ENCODE data around the gene ZBTB34. TPM values are rescaled to one million over a fixed set of nuclear protein-coding genes. Genes with fewer than 3 reads are reported as not detected.

Gene ZBTB34
- total RNA-seq, 1 donor from 2014 or later, result 21.9 TPM

DNA sequence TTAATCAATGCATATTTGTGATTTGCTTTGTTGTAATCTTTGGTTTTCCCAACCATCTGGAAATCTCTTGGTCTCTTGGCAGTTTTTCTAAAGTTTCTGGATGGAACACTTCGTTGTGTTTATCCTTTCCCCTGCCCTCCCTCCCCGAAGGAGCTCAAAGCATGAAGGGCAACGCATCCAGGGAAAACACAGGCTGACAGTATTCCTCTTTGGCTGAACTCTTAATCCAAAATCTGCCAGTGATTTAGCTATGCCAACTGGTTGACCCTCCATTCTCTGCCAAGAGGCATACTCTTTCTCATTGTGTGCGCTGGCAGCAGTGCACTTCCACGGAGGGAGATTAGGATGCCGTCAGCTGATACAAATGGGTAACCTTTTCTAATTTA lies 20.5 kb downstream of the ZBTB34 start:
- H3K27ac Mint-ChIP-seq, result no peak overlapping the region
- no peak overlapping the region for H3K4me2 ChIP-seq
- peaks cover 33% of the 10 kb centered on the region for H3K4me1 Mint-ChIP-seq
- peaks cover 17% of the 10 kb centered on the region for H3K36me3 Mint-ChIP-seq
- H3K4me1 ChIP-seq, result peaks cover 23% of the 10 kb centered on the region
- peaks cover 41% of the 10 kb centered on the region for H4K20me1 ChIP-seq (ENCODE audit: low read depth)
- H3K79me2 ChIP-seq (ENCODE audit: low read depth), result peaks cover 25% of the 10 kb centered on the region
- no peak for DNase-seq (ENCODE audit: low spot score)
- TF ChIP-seq EZH2phosphoT487 (IDR thresholded peaks at IDR 0.05) (no peak), EZH2 (IDR thresholded peaks at IDR 0.05) (no peak)
- TF ChIP-seq, protein P1, sequence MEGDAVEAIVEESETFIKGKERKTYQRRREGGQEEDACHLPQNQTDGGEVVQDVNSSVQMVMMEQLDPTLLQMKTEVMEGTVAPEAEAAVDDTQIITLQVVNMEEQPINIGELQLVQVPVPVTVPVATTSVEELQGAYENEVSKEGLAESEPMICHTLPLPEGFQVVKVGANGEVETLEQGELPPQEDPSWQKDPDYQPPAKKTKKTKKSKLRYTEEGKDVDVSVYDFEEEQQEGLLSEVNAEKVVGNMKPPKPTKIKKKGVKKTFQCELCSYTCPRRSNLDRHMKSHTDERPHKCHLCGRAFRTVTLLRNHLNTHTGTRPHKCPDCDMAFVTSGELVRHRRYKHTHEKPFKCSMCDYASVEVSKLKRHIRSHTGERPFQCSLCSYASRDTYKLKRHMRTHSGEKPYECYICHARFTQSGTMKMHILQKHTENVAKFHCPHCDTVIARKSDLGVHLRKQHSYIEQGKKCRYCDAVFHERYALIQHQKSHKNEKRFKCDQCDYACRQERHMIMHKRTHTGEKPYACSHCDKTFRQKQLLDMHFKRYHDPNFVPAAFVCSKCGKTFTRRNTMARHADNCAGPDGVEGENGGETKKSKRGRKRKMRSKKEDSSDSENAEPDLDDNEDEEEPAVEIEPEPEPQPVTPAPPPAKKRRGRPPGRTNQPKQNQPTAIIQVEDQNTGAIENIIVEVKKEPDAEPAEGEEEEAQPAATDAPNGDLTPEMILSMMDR (IDR thresholded peaks at IDR 0.05), result no peak
- no peak overlapping the region for H3K27ac ChIP-seq
- no peak overlapping the region for H2AFZ ChIP-seq (replicated peaks)
- H3K27me3 Mint-ChIP-seq (ENCODE audit: insufficient read depth, low read depth), result no peaks in the 10 kb centered on the region
- peaks cover 3% of the 10 kb centered on the region for H3F3A ChIP-seq (ENCODE audit: low read depth)
- H3K36me3 ChIP-seq, result no peaks in the 10 kb centered on the region
- no peaks in the 10 kb centered on the region for H3K27me3 ChIP-seq
- H3K9ac ChIP-seq, result no peak overlapping the region
- H3K4me3 Mint-ChIP-seq, result no peak overlapping the region
- no peak overlapping the region for H3K4me3 ChIP-seq
- no peaks in the 10 kb centered on the region for H3K9me3 Mint-ChIP-seq
- no peaks in the 10 kb centered on the region for H3K9me3 ChIP-seq (ENCODE audit: low read depth)

DNA sequence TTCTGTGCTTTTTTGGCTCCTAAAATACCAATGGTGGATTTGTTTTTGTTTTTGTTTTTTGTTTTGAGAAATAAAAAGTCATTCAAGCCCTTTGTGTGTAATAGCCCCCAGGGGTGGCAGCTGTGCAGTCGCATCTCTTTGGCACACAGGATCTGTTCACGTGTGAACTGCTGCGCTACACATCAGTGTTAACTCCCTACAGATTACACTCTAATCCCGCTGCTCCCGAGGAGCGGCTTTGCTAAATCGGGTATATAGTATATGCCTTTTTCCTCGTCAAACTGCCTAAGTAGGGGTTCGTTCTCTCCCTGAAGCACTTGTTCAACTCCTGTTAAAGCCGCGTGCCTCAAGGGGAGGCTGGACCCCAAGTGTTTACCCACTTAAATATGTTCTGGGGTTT lies 22.3 kb downstream of the ZBTB34 start:
- TF ChIP-seq EZH2 (IDR thresholded peaks at IDR 0.05) (no peak), EZH2phosphoT487 (IDR thresholded peaks at IDR 0.05) (no peak)
- TF ChIP-seq, protein P1 (IDR thresholded peaks at IDR 0.05), result no peak
- peaks cover 35% of the 10 kb centered on the region for H3K4me1 Mint-ChIP-seq

DNA sequence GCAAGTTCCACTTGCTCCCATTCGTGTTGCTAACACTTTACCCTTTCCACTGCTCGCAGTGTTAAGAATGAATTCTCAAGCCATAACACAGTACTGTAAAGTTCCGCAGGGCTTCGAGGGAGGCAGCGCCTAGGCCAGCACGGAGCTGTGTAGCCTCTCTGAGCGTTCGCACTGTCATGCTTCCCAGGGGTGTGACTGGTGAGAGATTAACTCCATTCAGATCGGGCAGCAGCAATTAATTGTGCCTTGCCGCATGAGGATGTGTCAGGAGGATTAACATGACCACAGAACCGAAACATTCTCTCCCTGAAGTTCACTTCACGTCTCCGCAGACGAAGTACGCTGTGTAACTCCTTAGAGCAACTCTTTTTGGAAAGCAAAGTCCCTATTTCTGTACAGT lies 23.2 kb downstream of the ZBTB34 start:
- Histone ChIP-seq H3K4me2 (no peak overlapping the region), H3K79me2 (ENCODE audit: low read depth) (peaks cover 9% of the 10 kb centered on the region), H3K36me3 (no peaks in the 10 kb centered on the region), H3K4me1 (peaks cover 28% of the 10 kb centered on the region), H2AFZ (replicated peaks) (no peak overlapping the region), H3K27me3 (no peaks in the 10 kb centered on the region), H3K27ac (no peak overlapping the region), H3F3A (ENCODE audit: low read depth) (peaks cover 4% of the 10 kb centered on the region), H3K4me3 (no peak overlapping the region), H4K20me1 (ENCODE audit: low read depth) (peaks cover 46% of the 10 kb centered on the region), H3K9me3 (ENCODE audit: low read depth) (no peaks in the 10 kb centered on the region), H3K9ac (no peak overlapping the region)
- Mint-ChIP-seq H3K4me3 (no peak overlapping the region), H3K4me1 (peaks cover 35% of the 10 kb centered on the region), H3K27me3 (ENCODE audit: insufficient read depth, low read depth) (peaks cover 4% of the 10 kb centered on the region), H3K36me3 (peaks cover 17% of the 10 kb centered on the region), H3K27ac (no peak overlapping the region), H3K9me3 (no peaks in the 10 kb centered on the region)
- peak; percentile 75 for DNase-seq (ENCODE audit: low spot score)
- TF ChIP-seq EZH2phosphoT487 (IDR thresholded peaks at IDR 0.05), result no peak
- TF ChIP-seq, protein P1 (IDR thresholded peaks at IDR 0.05), result no peak
- TF ChIP-seq EZH2 (IDR thresholded peaks at IDR 0.05), result no peak

More for the DNA sequence above, 22.3 kb downstream of the ZBTB34 start:
- H3K9me3 Mint-ChIP-seq, result no peaks in the 10 kb centered on the region
- peaks cover 46% of the 10 kb centered on the region for H4K20me1 ChIP-seq (ENCODE audit: low read depth)
- no peak overlapping the region for H2AFZ ChIP-seq (replicated peaks)
- peaks cover 9% of the 10 kb centered on the region for H3K79me2 ChIP-seq (ENCODE audit: low read depth)
- H3K4me2 ChIP-seq, result no peak overlapping the region
- no peaks in the 10 kb centered on the region for H3K27me3 ChIP-seq
- peaks cover 28% of the 10 kb centered on the region for H3K4me1 ChIP-seq
- DNase-seq (ENCODE audit: low spot score), result no peak
- H3K4me3 ChIP-seq, result no peak overlapping the region
- H3K36me3 Mint-ChIP-seq, result peaks cover 17% of the 10 kb centered on the region
- H3K9me3 ChIP-seq (ENCODE audit: low read depth), result no peaks in the 10 kb centered on the region
- H3K4me3 Mint-ChIP-seq, result no peak overlapping the region
- no peak overlapping the region for H3K27ac ChIP-seq
- no peaks in the 10 kb centered on the region for H3K27me3 Mint-ChIP-seq (ENCODE audit: insufficient read depth, low read depth)
- no peak overlapping the region for H3K9ac ChIP-seq
- H3K36me3 ChIP-seq, result no peaks in the 10 kb centered on the region
- peaks cover 4% of the 10 kb centered on the region for H3F3A ChIP-seq (ENCODE audit: low read depth)
- H3K27ac Mint-ChIP-seq, result no peak overlapping the region

Data from neural progenitor cell (in vitro differentiated cells).